Gastrocnemius medialis (tissue), 4 donors: Measurements from ENCODE around the gene HSPB9. TPM values are rescaled to one million over a fixed set of nuclear protein-coding genes. Genes with fewer than 3 reads are reported as not detected.
A peak's percentile ranks its signal among the peaks of the same experiment; 100 is the strongest.

Experiments
- ATAC-seq, 2 donors: fragments of 150-250 bp; one replicate each; pipeline ENCODE4 v1.9.1; 2016
- DNase-seq, 2 donors: peaks; one replicate each; pipeline ENCODE4 v3.0.0-alpha.2; 2019
- H3K27ac ChIP-seq, 4 donors: fragments of 200-600 bp; sonication (generic); 1 replicate in 1 of 4; 2 replicates in 3 of 4; pipeline ENCODE4 v1.5.1; 2016 to 2018; ENCODE audit warnings: mild to moderate bottlenecking in 2 of 4, moderate library complexity in 1 of 4
- H3K27me3 ChIP-seq, 3 donors: fragments of 200-600 bp; sonication (generic) in 2 of 3; 1 replicate in 1 of 3; 2 replicates in 2 of 3; pipeline versions ENCODE4 v1.5.1 to v1.6.0; 2016 to 2019; ENCODE audit warnings: mild to moderate bottlenecking in 1 of 3, moderate library complexity in 1 of 3
- H3K36me3 ChIP-seq, 2 donors: fragments of 200-600 bp; sonication (generic) in 1 of 2; one replicate each; pipeline ENCODE4 v1.5.1; 2017 to 2018
- H3K4me1 ChIP-seq, 2 donors: fragments of 200-600 bp; sonication (generic) in 1 of 2; one replicate each; pipeline ENCODE4 v1.5.1; 2016 to 2017; ENCODE audit warnings: mild to moderate bottlenecking in 2 of 2
- H3K4me3 ChIP-seq, 4 donors: fragments of 200-600 bp; sonication (generic) in 3 of 4; 1 replicate in 1 of 4; 2 replicates in 3 of 4; pipeline ENCODE4 v1.5.1; 2016 to 2019; ENCODE audit warnings: mild to moderate bottlenecking in 2 of 4
- H3K9me3 ChIP-seq, 3 donors: fragments of 200-600 bp; sonication (generic) in 2 of 3; 1 replicate in 1 of 3; 2 replicates in 2 of 3; pipeline ENCODE4 v1.5.1; 2016 to 2019
- CTCF ChIP-seq, 5 experiments: fragments of 450-650 bp in 3 of 5; fragments of 200-600 bp in 2 of 5; sonication (generic) in 2 of 5; IDR thresholded peaks in 4 of 5; conservative IDR thresholded peaks in 1 of 5; 1 replicate in 4 of 5; 2 replicates in 1 of 5; pipeline ENCODE4 v1.5.1; 2016 to 2019; ENCODE audit warnings: antibody characterized with exemption in 5 of 5, mild to moderate bottlenecking in 3 of 5, moderate library complexity in 3 of 5
- POLR2A ChIP-seq, 2 donors: fragments of 450-650 bp; IDR thresholded peaks; one replicate each; pipeline ENCODE4 v1.6.1; 2017; ENCODE audit warnings: antibody characterized with exemption in 2 of 2, mild to moderate bottlenecking in 2 of 2, moderate library complexity in 2 of 2
- in situ Hi-C, 4 donors: fragments of 200-750 bp; cut with MboI; loops; one replicate each; pipeline versions ENCODE4 v1.15.0 to v1.8.0; 2017; ENCODE audit warnings: low sequenced_read_pairs in 4 of 4
- intact Hi-C: fragments of 100-400 bp; cut with DNase I; formaldehyde crosslinking; loops from one replicate; pipeline ENCODE4 v1.15.1; 2023; ENCODE audit warnings: low total_unique reads
- total RNA-seq, 4 donors: library from RNA; depleted of rRNA; stranded (reverse); fragments of >200 nt; gene quantifications; one replicate each; pipeline versions ENCODE4 v1.1.0 to v1.2.3, GENCODE V29; 2016

Gene HSPB9
- total RNA-seq, 4 donors from 2014 or later: not detected

GRCh38 chr17:42119301-42119700, 3.3 kb upstream of the HSPB9 start:
- intact Hi-C loops: no loop called here
- H3K4me1 ChIP-seq: peaks cover 13 to 24% of the 10 kb centered on the region in 2 donors
- H3K9me3 ChIP-seq: no peaks in the 10 kb centered on the region
- H3K27me3 ChIP-seq: no peaks in the 10 kb centered on the region
- peaks cover 0 to 20% of the 10 kb centered on the region in 2 donors for H3K36me3 ChIP-seq
- in situ Hi-C loops: loop anchor here (5.0 to 10.0 kb wide), 4 partner anchors 54 to 157 kb away; partner anchors contain the start of genes CNP (in 2 of the 4) and NKIRAS2 (in 2 of the 4)
- TF ChIP-seq POLR2A (IDR thresholded peaks at IDR 0.05) (no peak), CTCF (IDR thresholded peaks at IDR 0.05 in 4 of 5, conservative IDR thresholded peaks at IDR 0.05 in 1 of 5) (no peak)
- no peak for DNase-seq
- H3K4me3 ChIP-seq: no peak overlapping the region
- no peak for ATAC-seq
- H3K27ac ChIP-seq: no peak overlapping the region

- DNase-seq (no peak), ATAC-seq (no peak)
- Histone ChIP-seq H3K4me3 (peak overlapping the region; percentile 70 to 95 (median 85)), H3K4me1 (peaks cover 13 to 24% of the 10 kb centered on the region in 2 donors), H3K9me3 (no peaks in the 10 kb centered on the region), H3K27ac (peak overlapping the region in 3 of 4 donors; percentile 73 to 83 (median 79)), H3K36me3 (peaks cover 0 to 25% of the 10 kb centered on the region in 2 donors), H3K27me3 (no peaks in the 10 kb centered on the region)
- intact Hi-C loops: loop anchor here (5.0 kb wide), 1 partner anchor 62 kb away; the partner anchor contains the start of gene KCNH4
- in situ Hi-C loops: no loop called here
- no peak for TF ChIP-seq POLR2A (IDR thresholded peaks at IDR 0.05)
- TF ChIP-seq CTCF (IDR thresholded peaks at IDR 0.05 in 4 of 5, conservative IDR thresholded peaks at IDR 0.05 in 1 of 5): no peak
Observed at GRCh38 chr17:42120161-42120769, 2.3 kb upstream of the HSPB9 start.

- in situ Hi-C loops: no loop called here
- TF ChIP-seq POLR2A (IDR thresholded peaks at IDR 0.05) (peak; percentile 17 to 18), CTCF (IDR thresholded peaks at IDR 0.05 in 4 of 5, conservative IDR thresholded peaks at IDR 0.05 in 1 of 5) (no peak)
- peak; percentile 73 to 78 for ATAC-seq
- H3K4me1 ChIP-seq: peaks cover 13 to 24% of the 10 kb centered on the region in 2 donors
- H3K9me3 ChIP-seq: no peaks in the 10 kb centered on the region
- peak within 1 kb of the TSS; percentile 70 to 95 (median 85) for H3K4me3 ChIP-seq
- H3K36me3 ChIP-seq: peaks cover 0 to 27% of the 10 kb centered on the region in 2 donors
- intact Hi-C loops: loop anchor here (5.0 kb wide), 1 partner anchor 61 kb away; the partner anchor contains the start of gene KCNH4
- peak within 1 kb of the TSS; percentile 73 to 83 (median 76) for H3K27ac ChIP-seq
- peak; percentile 55 to 83 for DNase-seq
- H3K27me3 ChIP-seq: no peaks in the 10 kb centered on the region
Observed at GRCh38 chr17:42120770-42121769, 1.5 kb upstream of the HSPB9 start, which contains the start of gene KAT2A. Gene KAT2A (minus strand): TSS chr17:42121367. CDS start chr17:42121304, 63 bp downstream.

GRCh38 chr17:42124256-42124655, 1.7 kb downstream of the HSPB9 start:
- H3K36me3 ChIP-seq: peaks cover 0 to 41% of the 10 kb centered on the region in 2 donors

More at GRCh38 chr17:42124256-42124655, 1.7 kb downstream of the HSPB9 start:
- no peak overlapping the region for H3K4me3 ChIP-seq
- intact Hi-C loops (loop anchor here (5.0 kb wide), 1 partner anchor 58 kb away; the partner anchor contains the start of gene KCNH4), in situ Hi-C loops (no loop called here)
- ATAC-seq (no peak), DNase-seq (no peak)
- H3K27me3 ChIP-seq: no peaks in the 10 kb centered on the region
- H3K4me1 ChIP-seq: peaks cover 22 to 26% of the 10 kb centered on the region in 2 donors
- no peak overlapping the region for H3K27ac ChIP-seq
- TF ChIP-seq CTCF (IDR thresholded peaks at IDR 0.05 in 4 of 5, conservative IDR thresholded peaks at IDR 0.05 in 1 of 5) (no peak), POLR2A (IDR thresholded peaks at IDR 0.05) (no peak)
- no peaks in the 10 kb centered on the region for H3K9me3 ChIP-seq
